Measurements from ENCODE around the gene PSAPL1. TPM values are rescaled to one million over a fixed set of nuclear protein-coding genes. Genes with fewer than 3 reads are reported as not detected.

PSAPL1 gene
- total RNA-seq, 4 donors from 2014 or later = not detected

GRCh38 chr4:7436256-7436655 lies 1.5 kb upstream of the PSAPL1 start:
- H3K9me3 ChIP-seq = no peaks in the 10 kb centered on the region
- DNase-seq = no peak
- TF ChIP-seq CTCF (IDR thresholded peaks at IDR 0.05) (no peak), POLR2A (IDR thresholded peaks at IDR 0.05) (no peak), EP300 (IDR thresholded peaks at IDR 0.05; ENCODE audit: low read depth) (no peak), POLR2AphosphoS5 (IDR thresholded peaks at IDR 0.05) (no peak)
- no peak overlapping the region for H3K4me3 ChIP-seq
- in situ Hi-C loops (cut with MboI; ENCODE audit: low pct_ligation_motif_present in 1 of 4, low pct_unique_long_range_greater_than_20kb in 1 of 4, low sequenced_read_pairs in 3 of 4) = no loop called here
- H3K27ac ChIP-seq = no peak overlapping the region
- peaks cover 0 to 3% (median 0%) of the 10 kb centered on the region in 4 donors for H3K4me1 ChIP-seq
- no peaks in the 10 kb centered on the region for H3K36me3 ChIP-seq
- 82% methylated on average over 11 of the region's 13 CpGs; no CpG with 5 or more reads in 1 of the 2 donors for WGBS, 2 donors (ENCODE audit: low coverage in 1 of 2)
- intact Hi-C loops (cut with DNase I; ENCODE audit: low total_unique reads) = no loop called here
- H3K27me3 ChIP-seq = no peaks in the 10 kb centered on the region

GRCh38 chr4:7435471-7436061 lies 836 bp upstream of the PSAPL1 start:
- H3K9me3 ChIP-seq = no peaks in the 10 kb centered on the region
- TF ChIP-seq CTCF (IDR thresholded peaks at IDR 0.05) (no peak), POLR2AphosphoS5 (IDR thresholded peaks at IDR 0.05) (no peak), EP300 (IDR thresholded peaks at IDR 0.05; ENCODE audit: low read depth) (no peak)
- 74% methylated on average over 11 of the region's 11 CpGs; no CpG with 5 or more reads in 1 of the 2 donors for WGBS, 2 donors (ENCODE audit: low coverage in 1 of 2)
- peaks cover 0 to 3% (median 0%) of the 10 kb centered on the region in 4 donors for H3K4me1 ChIP-seq
- DNase-seq = no peak
- no peaks in the 10 kb centered on the region for H3K36me3 ChIP-seq
- intact Hi-C loops (cut with DNase I; ENCODE audit: low total_unique reads) (no loop called here), in situ Hi-C loops (cut with MboI; ENCODE audit: low pct_ligation_motif_present in 1 of 4, low pct_unique_long_range_greater_than_20kb in 1 of 4, low sequenced_read_pairs in 3 of 4) (no loop called here)
- H3K27me3 ChIP-seq = no peaks in the 10 kb centered on the region
- no peak overlapping the region for H3K27ac ChIP-seq
- no peak overlapping the region for H3K4me3 ChIP-seq

- intact Hi-C loops (cut with DNase I; ENCODE audit: low total_unique reads) (no loop called here), in situ Hi-C loops (cut with MboI; ENCODE audit: low pct_ligation_motif_present in 1 of 4, low pct_unique_long_range_greater_than_20kb in 1 of 4, low sequenced_read_pairs in 3 of 4) (no loop called here)
- Histone ChIP-seq H3K36me3 (no peaks in the 10 kb centered on the region), H3K27me3 (no peaks in the 10 kb centered on the region), H3K4me1 (peaks cover 0 to 3% (median 0%) of the 10 kb centered on the region in 4 donors), H3K9me3 (no peaks in the 10 kb centered on the region), H3K27ac (no peak overlapping the region), H3K4me3 (no peak overlapping the region)
- 89 to 100% methylated on average over 4 to 13 of the region's 26 CpGs for WGBS, 2 donors (ENCODE audit: low coverage in 1 of 2)
- TF ChIP-seq EP300 (IDR thresholded peaks at IDR 0.05; ENCODE audit: low read depth) (no peak), POLR2AphosphoS5 (IDR thresholded peaks at IDR 0.05) (no peak), POLR2A (IDR thresholded peaks at IDR 0.05) (no peak), CTCF (IDR thresholded peaks at IDR 0.05) (no peak)
- no peak for DNase-seq
Observed at GRCh38 chr4:7434141-7434765, 477 bp downstream of the PSAPL1 start.

- WGBS, 2 donors (ENCODE audit: low coverage in 1 of 2) = 85% methylated on average over 24 of the region's 28 CpGs; no CpG with 5 or more reads in 1 of the 2 donors
- Histone ChIP-seq H3K27ac (no peak overlapping the region), H3K27me3 (no peaks in the 10 kb centered on the region), H3K4me3 (no peak overlapping the region), H3K9me3 (no peaks in the 10 kb centered on the region), H3K4me1 (peaks cover 0 to 3% (median 0%) of the 10 kb centered on the region in 4 donors), H3K36me3 (no peaks in the 10 kb centered on the region)
- in situ Hi-C loops (cut with MboI; ENCODE audit: low pct_ligation_motif_present in 1 of 4, low pct_unique_long_range_greater_than_20kb in 1 of 4, low sequenced_read_pairs in 3 of 4) (no loop called here), intact Hi-C loops (cut with DNase I; ENCODE audit: low total_unique reads) (loop anchor here (1.0 kb wide), 1 partner anchor 47 kb away; no protein-coding TSS in a partner anchor)
- DNase-seq = no peak
- TF ChIP-seq POLR2A (IDR thresholded peaks at IDR 0.05) = no peak
- no peak for TF ChIP-seq CTCF (IDR thresholded peaks at IDR 0.05)
- no peak for TF ChIP-seq EP300 (IDR thresholded peaks at IDR 0.05; ENCODE audit: low read depth)
- TF ChIP-seq POLR2AphosphoS5 (IDR thresholded peaks at IDR 0.05) = no peak
Observed at GRCh38 chr4:7433376-7434140, 1.2 kb downstream of the PSAPL1 start.
